ENCODE data around the gene THBS2.

The THBS2 gene

DNA sequence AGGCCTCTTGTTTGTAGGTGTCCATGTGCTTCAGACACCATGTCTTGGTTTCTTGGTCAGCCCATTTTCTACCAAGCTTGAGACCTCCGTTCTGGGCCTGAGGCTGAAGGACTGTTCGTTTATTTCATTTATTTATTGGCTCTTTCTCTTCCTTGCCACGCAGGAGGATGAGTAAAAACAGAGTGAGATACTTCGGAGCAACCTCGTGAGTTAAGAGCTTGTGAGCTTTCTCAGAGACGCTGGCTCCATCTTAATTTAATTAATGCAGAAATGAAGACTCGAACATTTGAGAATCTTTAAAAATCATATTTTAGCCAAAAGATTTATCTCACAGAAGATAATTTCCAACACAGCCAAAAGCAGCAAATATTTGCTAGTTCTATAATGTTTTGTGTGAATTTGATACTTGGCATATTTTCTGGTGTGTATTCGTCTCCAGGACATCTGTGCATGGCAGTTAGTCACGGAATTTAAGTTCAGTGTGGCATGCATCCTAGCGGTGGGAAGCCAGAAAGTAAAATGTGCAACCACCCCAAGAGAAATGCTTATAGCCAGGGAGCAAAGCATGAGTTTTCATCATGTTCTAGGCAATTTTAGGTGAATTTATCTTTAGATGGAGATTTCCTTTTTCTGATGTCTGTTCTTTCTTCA lies 76.0 kb downstream of the THBS2 start:
- DNase-seq = no peak

DNA sequence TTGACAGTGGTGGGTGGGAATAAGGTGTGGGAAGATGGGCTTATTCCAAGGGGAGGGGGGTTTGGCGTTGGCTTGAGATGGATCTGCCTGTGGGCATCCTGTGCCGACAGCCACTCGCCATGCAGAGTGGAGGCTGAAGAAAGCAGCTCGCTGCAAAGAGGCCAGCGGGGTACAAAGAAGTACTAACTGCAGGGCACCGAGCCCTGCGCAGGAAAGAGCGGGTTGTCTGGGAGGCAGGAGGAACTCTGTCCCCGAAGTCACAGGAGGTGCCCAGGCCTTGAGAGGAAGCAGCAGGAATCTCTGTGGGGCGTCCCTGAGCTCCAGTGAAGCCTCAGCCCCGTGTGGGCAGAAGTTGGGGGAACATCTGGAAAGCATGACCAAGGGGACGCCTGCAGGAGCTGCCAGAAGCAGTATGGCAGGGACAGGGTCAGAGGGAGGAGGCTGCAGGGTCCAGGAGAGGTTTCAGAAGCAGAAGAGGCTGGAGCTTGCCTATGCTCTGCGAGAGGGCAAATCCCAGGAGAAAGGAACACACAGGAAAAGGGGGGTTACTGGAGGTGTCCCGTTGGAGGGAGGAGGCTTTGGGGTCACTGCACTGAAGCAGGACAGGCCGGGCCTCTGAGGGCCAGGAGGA lies 77.2 kb downstream of the THBS2 start:
- peak; percentile 18 for DNase-seq

DNA sequence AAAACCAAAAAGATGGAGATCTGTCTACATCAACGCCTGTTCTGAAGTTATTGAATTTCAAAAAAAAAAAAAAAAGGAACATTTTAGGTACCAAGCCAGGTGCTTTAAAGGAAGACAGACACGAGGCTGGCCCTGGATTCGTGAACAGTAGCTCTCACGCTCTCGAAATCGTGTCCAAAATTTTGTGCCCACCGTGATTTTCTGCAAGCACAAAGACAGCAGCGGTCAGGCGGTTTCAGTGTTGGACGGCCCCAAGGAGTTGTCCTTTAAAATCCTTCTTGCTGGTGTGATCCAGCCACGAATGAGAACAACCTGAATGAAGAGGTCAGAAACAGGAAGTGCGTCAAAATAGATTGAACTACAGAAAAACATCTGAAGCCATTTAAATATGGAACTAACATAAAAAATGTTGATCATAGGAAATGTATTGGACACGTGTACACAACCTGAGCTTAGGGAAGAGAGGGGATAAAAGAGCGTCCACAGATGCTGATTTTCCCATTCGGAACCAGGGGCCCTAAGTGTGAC lies 78.2 kb downstream of the THBS2 start:
- peak; percentile 13 for DNase-seq

DNA sequence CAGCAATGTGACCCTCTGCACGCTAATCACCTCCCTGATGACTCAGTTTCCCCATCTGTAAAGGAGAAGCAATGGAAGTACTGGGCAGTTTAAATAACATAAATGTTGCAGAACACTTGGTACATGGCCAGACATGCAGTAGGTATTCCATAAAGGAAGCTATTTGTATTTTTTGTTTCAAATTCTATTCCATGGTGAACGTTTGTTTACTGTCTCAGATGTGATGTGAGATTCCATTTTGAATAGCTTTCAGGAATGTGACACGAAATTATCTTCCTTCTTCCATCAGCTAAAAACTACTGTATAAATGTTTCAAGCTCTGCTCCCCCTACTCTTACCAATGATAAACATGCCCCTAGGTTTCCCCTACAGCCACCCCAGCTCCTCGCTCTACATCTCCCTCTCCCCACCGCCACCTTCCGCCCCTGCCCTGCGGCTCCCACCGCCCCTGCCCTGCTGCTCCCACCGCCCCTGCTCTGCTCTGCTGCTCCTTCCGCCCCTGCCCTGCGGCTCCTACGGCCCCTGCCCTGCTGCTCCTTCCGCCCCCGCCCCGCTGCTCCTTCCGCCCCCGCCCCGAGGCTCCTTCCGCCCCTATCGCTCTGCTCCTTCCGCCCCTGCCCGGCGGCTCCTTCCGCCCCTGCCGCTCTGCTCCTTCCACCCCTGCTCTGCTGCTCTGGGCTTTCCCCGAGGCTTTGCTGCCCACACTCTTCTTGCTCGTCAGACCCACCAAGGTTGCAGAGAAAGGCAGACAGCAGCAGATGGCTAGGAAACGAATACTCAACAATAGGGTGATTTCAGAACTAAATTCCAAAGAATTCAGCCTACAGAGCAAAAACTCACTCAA lies 78.9 kb downstream of the THBS2 start:
- peak; percentile 40 for DNase-seq

DNA sequence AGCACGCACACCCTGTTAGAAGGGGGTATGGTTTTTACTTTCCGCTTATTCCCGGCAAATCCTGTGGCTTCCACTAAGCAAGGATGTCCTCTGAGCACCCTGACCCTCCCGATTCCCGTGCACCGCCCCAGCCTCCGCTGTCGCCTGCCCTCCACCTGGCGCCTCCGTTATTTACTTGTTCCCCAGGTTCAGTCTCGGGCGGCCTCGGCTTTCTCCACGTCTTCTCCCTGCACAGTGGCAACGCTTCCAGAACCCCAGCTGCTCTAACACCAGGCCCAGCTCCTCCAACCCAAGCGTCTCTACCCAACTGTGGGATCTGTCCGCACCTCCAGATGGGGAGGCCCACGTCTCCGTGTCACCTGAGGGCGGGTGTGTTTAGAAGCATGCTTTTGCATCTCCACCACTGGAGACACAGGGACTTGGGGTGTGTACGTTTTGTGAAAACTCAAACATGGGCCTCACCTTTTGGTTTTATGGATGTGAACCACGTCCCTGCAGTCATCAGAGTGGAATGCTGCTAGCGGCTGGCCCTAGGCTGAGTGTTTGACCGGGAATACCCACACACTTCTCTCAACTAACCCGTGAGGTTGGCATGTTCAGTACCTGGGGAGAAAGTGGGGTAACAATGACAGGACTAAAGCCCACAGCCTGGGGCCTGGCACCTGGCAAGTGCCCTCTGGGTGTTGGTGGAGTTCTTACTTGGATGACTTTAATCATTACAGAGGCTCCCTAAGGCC lies 79.9 kb downstream of the THBS2 start:
- DNase-seq = peak; percentile 22

DNA sequence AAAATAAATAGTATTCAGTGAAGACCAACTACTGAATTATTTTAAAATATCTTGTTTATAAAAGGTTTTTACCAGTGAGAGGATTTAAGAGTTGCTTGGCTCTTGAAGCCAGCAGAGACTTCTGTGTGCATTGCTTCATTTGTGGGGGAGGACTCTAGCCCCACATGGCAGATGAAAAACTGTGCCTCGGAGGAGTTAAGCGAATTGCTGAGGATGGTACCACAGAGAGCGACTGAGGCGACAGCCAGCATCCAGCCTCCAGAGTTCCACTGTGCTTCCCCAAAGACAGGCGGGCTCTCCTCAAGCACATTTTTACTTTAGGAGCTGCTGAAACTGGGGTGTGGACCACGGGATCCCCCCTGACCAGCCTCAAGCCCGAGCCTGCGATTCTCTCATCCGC lies 80.7 kb downstream of the THBS2 start:
- DNase-seq = peak; percentile 40

DNA sequence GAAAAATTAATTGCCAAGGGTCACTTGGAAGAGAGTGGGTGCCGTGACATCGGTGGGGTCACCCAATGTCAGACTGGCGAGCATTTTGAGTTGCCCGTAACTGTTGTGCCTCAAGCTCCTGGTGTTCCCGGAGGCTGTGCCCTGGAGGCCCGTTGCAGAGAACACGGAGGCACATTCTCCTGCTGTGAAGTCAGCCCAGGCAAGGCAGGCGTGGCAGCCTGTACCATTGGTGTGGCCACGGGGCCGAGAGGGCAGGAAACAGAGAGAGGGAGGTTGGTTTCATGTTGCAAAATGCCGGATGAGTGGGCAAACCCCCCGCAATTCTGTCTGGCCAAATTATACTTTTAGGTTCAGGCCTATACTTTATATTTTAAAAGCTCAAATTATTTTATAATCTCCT lies 81.2 kb downstream of the THBS2 start:
- DNase-seq = peak; percentile 47

DNA sequence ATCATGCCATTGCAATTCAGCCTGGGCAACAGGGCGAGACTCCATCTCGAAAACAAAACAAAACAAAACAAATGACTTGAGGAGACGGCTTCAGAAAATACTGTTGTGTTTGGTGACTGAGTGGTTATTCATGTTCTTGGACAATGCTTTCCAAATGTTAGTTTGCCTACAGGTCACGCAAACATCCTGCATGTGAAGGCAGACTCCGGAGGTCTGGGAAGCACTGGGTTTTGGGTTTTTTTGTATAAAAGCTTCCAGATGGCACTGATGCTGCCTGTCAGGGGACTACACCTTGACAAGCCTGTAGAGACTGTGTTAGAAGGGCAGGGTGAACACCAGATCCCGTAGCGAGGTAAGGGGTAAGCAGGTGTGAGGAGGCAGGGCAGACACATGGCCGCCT lies 81.7 kb downstream of the THBS2 start:
- DNase-seq = peak; percentile 19

DNA sequence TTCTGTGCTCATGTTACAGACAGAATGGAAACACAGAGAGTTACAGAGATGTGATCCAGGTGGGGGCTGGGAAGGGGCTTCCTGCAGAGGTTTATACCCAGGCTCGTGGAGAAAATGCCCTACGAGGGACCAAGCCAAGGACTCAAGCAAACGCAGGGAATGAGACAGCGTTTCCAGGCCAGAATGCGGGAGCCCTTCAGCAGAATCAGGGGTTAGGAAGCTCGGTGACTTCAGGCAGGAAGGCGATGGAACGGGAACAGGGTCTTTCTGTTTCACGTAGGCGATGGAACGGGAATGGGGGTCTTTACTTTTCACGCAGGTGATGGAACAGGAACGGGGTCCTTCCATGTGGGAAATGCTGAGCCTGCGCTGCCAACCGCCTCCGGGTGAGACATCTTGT lies 82.6 kb downstream of the THBS2 start:
- DNase-seq = peak; percentile 3

DNA sequence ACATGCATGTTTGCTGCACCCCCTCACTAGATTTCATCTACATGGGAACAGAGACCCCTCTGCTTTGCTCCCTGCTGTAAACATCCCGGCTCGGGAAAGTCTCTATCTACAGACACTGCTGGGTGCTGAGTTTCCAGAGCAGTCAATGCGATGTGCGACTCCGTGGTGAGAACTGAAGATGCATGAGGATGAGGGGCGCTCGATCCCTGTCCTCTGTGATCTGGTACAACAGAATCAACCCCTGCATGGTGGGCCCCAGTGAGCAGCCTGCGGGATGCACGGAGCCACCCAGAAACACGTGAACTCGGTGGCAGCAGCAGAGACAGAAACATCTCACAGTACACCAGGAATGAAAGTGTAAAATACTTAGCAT lies 83.1 kb downstream of the THBS2 start:
- peak; percentile 10 for DNase-seq

DNA sequence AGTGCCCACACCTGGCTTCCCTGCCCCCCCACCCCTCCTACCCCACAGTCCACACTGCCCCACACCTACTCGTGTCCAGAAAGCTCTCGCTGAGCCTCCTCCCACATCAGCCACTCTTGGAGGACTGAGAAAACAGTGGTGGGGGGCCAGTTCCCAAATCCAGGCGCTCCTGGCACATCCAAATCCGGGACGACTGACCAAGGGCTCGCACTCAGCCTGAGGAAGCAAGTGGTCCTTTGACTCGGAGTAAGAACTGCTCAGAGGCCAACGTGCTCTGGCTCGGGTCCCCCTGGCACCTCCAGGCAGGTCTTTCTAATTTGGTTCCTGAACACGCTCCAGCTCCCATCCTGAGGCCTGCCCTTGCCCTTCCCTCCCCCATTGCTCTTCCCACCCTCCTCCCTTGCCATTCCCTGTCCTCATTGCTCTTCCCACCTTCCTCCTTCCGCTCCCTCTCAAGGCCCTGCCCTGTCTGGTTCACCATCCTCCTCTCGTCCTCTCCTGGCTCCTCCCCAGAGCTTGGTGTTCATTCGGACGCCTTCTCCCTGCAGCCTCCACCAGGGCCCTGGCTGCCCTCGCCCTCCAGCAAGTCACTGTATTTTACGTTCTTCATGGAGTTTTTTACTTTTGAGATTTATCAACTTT lies 83.6 kb downstream of the THBS2 start:
- DNase-seq = peak; percentile 32

DNA sequence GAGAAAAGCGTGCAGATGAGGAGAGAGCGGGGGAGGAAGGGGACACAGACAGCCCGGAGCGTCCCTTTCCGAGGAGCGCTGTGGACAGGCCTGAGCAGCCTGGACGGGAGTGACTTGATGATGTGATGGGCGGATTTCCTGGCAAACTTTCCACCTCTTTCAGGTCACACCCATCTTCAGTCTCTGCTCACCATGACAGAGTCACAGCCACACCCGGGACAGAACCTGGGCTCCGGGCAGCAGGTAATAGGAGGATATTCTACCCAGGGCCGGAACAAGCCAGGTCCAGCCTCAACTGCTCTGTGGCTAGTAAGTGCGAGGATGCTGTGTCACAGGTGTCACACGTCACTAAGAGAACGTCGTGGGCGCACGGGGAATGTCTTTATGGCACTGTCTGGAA lies 84.3 kb downstream of the THBS2 start:
- peak; percentile 42 for DNase-seq

DNA sequence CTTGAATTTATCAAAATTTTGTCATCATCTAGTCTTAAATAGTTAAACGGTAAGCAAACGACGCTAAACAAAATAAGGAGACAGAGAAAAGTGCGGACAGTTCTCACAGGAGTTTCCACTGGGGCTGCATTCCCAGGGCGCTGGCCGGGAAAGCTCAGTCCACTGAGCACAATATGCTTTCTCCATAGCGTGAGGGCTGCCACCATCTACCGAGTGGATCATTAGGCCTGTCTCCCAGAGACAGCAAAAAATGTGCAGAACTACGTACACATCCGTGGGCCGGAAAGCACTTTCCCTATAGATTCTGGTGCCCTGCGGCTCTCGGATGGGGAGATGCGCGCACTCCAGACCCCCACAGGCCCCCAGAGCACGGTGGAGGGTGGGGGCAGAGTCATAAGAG lies 84.9 kb downstream of the THBS2 start:
- DNase-seq = peak; percentile 12

DNA sequence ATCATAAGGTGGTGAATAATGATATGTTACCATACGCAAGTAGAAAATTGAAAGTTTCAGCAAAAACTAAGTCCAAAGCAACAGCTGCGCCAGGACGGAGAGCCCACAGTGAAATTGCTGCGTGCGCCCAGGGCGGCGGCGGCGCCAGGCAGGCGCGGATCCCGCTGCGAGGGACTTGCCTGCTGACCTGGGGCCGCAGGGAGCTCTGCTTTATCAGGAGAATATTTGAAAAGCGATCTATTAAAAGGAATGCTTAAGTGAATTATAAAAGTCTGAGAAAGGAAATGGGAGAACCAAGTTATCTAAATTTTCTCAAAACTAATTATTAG lies 85.4 kb downstream of the THBS2 start:
- DNase-seq = no peak

DNA sequence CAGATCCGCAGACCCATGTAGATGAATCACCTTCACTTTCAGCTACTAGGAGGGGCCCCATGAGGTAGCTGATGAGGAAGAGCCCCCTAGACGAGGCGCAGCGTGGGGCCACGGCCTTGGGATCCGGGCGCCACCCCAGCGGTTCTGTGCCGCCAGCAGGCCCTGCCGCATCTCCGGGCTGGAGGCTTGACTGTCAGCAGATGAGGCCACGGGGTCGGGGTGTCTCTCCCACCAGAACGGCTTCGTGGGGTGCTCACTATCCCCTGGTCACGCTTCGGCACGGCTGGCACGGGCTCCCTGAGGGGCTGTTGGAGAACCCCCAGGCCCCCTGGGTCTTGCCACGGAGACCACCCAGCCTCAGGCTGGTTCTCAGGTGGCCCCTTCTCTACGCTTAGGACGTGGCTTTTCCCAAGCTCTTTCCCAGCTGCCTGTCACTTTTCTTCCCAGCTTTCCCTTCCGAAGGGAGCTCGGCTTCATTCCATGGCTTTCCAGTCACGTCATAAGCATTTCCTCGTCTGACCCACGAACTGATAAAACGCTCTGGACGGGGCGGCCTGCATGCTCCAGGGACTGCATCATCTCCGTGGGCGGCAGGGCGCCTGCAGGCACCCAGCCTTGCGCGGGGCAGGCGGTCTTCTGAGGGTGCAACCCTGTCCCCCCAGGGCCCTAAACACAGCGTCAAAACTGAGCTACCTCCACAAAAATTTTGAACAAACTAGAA lies 85.9 kb downstream of the THBS2 start:
- peak; percentile 30 for DNase-seq

DNA sequence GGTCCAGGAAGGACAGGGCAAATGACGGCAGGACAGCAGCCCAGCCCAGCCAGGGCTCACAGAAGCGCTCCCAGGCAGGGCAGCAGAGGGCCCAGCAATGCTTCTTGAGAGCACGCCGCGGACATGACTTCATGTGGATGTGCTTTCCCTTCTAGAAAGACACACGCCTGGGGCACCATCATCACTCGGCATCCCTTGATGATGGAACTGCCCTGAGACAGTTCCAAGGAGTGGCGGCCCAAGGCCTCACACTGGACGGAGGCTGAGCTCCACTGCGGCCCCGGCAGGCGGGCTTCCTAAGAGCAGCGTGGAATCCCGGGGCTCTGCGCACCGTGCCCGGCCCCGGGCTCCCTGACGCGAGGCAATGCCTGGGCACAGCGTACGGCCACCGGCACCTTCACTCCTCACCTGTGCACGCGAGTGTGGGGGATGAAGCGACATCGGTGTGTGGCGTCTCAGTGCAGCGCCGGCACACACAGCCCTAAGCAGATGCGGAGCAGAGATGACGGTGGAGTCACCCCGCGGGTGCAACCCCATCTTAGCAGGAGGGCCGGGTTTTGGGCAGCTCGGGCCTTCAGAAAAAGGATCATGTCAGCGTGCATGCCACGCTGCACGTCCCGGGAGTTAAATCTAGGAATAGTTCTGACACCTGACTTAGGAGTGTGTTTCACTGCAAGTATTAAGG lies 86.6 kb downstream of the THBS2 start:
- peak; percentile 12 for DNase-seq

All from right forelimb (tissue), 1 donor.